Stimulated activated CD8-positive, alpha-beta memory T cell treated with anti-CD3 and anti-CD28 coated beads, Interleukin-4, amount 100 ng/mL, for 48 hours (primary cell): ENCODE data around the gene PRSS27.
"Not testable (repeated sequence)": the region's sequence is repeated elsewhere in the genome, so short reads cannot be mapped to it uniquely, and the experiment has no call there.

Experiments
- DNase-seq: peaks from one replicate; pipeline ENCODE4 v3.0.0-alpha.2; 2020

Gene PRSS27

DNA sequence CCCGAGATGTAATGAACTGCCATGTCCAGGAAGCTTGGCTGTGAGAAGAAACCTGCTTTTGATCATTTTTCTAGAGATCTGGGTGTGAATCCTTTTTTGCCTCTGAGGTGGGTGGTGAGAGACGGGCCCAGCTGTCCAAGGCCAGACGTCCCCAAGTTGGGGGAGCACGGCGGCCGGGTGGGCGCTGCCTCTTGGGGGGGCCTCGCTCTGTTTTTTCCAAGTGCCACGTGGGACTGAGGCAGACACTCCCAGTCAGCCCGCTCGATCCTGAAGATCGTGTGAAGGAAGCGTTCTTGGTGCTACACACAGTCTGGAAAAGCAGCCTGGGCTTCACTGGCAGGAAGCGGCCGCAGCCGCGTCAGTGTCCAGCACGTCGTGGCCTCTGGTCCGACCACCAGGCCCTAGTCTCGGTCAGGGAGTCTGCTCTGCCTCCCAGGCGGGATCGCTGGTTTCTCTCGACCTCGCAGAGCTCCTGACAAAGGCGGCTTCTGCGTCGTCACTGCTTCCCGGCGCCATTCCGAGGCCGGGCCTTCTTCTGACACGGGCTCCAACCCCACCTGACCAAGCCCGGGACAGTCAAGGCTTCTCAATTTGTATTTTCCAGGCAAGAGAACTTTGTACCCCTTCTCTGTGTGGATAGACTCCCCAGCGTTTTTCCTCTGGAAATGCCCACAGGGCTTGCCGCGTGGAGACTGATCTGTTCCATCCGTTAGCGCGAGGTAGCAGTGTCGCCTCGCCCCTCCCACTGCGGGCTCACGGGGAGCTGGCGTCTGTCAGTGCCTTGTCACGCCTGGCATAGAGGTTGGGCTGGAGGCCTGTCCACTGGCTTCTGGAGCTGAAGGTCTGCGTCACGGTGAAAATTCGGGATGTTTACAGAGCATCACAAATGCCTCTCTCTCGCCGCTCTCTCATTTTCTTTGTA, 12.4 kb downstream of the PRSS27 start:
- DNase-seq: no peak

DNA sequence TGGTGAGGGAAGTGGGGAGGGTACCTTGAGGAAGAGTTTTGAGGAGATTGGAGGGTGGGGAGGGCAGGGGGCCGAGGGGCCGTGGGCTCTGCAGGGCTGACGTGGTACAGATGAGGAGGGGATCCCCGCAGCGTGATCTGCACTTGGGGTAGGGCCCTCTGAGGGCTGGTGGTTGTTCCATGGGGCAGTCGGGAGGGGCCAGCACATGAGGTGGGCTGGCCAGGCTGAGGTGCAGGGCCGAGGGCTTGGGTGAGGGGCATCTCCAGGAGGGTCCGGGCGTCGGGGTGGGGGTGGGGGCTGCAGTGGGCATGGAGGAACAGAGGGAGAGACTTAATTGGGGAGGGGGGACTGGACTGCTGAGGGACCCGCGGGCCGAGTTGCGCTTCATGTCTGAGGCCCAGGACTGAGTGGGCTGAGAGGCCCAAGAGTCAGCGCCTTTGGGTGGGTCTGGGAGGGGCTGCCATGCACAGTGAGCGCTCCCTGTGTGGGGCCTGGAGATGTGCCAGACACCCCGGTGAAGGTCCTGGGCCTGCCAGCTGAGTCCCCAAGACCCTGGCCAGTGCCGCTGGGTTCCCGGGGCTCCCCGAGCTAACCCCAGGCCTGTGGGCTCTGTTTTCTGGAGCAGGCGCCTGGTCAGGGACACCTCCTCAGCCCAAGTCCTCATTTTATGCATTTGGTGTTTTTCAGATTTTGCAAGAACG, 13.3 kb downstream of the PRSS27 start:
- no peak for DNase-seq

DNA sequence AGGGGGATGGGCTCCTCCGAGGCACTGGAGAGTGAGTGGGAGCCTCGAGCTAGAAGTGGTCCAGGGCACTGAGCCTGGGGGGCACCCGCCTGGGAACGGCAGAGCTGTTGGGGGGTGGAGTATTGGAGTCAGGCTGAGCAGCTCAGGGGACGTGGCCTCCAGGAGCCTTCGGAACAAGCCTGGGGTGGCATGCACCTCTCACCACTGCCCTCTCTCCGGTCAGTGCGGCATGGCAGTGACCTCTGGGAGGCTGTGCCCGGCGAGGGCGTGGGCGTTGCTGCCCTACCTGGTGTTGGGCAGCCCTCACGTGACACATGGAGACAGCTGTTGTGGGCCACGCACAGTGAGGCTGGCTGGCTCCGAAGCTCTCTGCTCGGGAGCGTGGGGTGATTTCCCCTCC, 13.9 kb downstream of the PRSS27 start:
- DNase-seq: no peak

DNA sequence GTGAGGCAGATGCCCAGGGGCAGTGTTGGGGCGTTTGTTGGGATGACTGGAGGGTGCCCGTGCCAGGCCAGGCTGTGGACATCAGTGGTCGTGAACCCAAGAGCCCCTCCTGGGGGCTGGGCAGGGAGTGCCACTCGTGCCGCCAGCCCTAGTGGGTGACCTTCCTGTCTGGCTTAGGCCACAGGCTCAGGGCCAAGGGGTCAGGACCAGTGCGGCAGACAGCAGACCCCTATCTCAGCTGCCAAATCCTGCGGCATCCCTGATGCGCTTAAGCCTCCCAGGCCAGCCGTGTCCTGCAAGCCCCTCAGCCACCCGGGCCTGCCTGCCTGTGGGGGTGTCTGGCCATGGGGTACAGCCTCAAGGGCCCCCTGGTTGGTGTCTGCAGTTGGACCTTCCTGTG, 14.7 kb downstream of the PRSS27 start:
- no peak for DNase-seq

DNA sequence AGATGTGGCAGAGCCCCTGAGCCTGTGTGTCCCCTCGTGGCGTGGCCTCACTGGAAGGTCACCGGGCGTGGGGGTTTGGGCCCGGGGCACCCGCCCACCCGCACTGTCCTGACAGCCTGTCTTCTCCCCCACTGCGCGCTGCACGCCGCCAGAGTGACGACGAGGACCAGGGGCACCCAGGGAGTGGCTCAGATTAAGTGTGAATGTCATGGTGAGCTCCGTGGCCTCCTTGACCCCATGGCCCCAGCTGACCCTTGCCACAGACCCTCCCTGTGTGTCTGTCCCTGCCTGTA, 15.1 kb downstream of the PRSS27 start:
- DNase-seq: no peak

DNA sequence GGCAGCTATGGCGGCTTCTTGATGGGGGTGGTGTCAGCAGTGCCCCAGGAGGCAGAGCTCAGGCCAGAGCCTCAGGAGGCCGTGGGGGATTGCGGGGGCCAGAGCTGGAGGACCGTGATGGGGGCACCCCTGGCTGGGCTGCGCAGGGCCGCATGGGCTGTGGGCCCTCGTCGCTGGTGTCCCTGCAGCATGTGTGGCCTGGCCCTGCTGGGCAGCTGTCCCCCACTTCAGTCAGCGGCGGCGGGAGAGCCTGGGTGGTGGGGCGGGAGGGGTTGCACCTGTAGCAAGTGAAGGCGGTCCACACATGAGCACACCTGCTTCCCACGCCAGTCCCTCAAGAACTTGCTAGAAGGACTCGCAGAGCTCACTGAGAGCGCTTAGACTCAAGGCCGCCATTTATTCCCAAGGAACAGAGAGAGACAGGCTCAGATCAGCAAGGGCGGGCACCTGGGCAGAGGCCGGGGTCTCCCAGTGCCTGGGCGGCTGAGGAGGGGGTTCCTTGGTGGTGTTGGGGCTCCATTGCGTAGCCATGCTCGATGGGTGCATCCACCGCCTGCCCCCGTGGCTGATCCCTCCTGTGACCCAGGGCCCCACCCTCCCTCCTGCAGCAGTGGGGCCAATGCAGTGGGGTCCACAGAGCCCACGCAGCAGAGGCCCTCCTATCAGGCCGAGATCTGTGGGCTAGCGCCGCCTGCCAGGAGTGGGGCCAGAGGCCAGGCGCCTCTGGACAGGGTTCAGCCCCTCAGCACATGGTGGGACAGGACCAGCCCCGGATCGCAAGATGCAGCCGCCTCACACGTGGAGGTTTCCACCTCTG, 15.7 kb downstream of the PRSS27 start:
- DNase-seq: no peak

DNA sequence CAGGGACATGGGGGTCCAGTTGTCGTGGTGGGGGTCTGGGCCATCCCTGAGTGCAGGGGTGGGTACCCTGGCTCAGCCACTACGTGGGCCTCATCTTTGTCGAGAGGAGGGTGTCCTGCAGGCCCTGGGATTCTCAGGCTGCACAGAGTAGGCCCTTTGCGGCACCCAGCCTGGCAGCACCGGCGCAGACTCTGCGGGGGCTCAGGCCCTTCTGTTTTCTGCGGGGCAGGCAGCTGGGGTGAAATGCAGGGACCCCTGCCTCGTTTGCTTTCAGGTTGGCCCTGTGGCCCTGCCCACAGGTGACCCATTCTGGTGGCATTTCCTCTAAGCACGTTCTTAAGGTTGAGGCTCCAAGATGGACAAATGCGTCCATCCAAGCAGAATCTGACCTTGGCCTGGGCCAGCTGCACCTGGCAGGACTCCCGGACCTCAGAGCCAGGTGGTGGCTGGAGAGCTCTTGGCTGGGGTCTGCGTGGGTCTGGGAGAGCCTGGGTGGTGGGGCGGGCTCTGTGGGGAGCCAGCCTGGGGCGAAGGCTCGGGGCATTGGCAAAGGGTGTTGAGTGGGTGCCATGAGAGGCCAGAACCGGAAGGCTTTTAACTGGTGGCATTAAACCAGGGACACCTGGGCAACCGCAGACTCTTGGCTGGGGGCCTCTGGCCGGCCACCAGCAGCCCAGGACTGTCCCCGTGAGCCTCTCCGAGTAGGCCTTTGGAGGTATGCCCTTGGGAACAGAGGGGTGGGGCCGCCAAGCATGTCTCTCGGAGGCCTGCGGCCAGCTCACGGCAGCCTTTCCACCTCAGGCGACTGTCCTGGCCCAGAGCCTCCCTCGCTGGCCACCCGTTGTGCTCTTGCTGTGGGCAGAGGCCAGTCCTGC, 16.9 kb downstream of the PRSS27 start:
- DNase-seq: no peak

DNA sequence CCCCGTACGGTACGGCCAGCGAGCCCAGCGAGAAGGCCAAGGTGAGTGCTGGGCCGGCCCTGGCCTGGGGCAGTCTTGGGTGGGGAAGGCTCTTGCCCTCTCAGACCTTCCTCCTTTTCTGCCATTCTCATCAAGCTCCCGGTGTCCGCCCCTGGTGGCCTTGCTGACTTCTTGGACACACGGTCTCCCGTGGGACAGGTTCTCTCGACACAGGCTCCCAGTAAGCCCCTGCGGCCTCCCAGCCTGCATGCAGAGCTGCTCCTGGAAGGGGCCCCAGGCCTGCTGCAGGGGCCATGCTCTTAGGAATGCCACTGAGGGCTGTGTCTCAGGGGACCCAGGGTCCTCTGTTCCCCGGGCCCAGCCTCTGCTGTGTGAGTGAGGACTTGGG, 17.6 kb downstream of the PRSS27 start:
- DNase-seq: no peak

DNA sequence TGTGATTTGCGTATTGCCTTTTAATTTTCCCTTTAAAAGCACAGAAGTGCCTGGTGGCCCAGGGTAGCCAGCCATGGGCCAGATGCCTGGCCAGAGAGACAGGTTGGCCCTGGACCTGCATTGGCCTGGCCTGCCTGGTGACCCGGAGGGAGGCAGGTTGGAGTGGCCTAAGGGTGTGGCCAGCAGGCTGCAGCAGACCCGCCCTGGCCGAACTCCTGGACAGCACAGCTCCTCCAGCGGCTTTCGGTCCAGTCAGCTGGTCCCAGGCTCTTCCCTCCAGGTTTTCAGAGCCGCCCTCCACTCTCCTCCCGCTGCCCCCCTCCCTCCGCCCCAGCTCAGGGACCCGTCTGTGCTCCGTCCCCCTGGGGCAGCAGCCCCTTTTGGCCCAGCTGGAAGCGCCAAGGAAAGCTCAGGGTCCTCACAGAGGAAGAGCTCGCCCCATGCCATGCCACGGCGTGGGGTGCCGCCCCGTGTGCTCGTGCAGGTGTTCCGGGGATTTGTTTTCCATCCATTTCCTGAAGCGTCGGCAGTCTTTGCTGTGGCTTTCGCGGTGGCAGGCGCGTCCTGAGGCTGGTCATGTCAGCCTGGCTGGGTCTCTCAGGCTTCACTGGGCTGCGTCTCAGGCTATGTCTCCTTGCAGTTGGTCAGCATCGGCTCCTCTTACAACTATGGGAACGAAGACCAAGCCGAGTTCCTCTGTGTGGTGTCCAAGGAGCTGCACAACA, 18.1 kb downstream of the PRSS27 start:
- no peak for DNase-seq

DNA sequence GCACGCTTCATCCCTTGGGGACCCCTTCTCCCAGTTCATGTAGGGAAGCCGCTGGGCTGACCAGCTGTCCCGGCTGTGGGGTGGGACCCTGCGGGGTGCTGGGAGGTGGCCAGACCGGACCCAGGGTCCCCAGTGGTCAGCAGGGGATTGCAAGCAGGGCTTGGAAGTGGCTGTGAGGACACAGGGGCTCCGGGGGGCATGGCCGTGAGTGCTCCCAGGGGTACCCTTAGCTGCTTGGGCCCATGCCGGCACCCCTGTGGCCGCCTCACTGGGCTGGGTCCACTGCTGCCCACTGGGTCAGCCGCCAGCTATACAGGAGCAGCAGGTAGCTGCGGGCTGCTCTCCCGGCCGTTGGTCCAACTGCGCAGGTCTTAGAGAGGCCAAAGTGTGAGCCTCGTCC, 18.8 kb downstream of the PRSS27 start:
- DNase-seq: no peak

DNA sequence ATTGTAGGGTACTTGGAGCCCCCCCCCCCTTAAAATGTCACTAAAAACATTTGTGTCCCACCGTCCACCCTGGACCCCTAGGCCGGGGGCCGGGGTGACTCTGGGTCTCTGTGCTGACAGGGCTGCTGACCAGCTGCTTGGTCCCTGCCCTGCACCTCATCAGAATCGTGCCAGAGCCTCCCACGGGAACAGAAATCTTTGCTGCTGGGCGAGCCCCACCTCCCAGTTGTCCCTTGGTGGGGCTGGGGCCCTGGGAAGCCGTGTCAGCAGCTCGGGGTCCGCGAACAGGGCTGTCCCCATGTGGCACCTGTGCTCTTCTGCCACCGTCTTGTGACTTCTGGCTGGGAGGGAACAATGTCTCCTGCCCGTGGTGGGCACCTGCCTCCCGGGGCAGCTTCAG, 19.2 kb downstream of the PRSS27 start:
- DNase-seq: no peak

DNA sequence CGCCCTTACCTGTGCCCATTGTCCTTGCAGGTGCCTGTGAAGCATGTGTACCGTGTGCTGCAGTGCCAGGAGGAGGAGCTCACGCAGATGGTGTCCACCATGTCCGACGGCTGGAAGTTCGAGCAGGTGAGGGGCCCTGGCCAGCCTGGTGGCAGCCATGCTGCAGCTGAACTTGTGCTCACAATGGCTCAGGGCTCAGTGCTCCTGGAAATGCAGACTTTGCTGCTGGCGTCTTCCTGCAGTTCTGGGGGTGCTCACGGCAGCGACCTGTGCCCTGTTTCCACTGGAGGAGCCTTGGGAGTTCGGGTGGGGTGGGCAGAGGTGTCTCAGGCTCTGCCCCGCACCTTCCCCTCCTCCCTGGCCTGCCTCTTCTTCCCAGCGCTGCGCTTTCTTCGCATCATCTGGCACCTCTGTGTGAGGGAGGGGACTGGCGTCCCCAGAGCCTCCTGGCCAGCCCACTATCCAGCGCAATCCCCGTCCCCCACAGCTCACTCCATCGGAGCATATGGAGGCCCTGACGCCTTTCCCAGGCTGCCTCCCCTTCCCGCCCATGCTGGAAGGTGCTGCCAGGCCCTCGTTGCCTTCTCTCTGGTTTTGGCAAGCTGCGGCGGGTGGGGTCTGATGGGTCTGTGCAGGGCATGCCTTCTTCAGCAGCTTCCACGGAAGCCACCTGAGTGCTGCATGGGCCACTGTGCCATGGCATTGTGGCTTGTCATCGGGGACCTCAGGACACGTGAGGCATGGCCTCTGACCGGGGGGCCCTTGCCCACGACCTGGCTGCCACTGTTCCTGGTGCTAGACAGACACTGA, 20.0 kb downstream of the PRSS27 start:
- no peak for DNase-seq

DNA sequence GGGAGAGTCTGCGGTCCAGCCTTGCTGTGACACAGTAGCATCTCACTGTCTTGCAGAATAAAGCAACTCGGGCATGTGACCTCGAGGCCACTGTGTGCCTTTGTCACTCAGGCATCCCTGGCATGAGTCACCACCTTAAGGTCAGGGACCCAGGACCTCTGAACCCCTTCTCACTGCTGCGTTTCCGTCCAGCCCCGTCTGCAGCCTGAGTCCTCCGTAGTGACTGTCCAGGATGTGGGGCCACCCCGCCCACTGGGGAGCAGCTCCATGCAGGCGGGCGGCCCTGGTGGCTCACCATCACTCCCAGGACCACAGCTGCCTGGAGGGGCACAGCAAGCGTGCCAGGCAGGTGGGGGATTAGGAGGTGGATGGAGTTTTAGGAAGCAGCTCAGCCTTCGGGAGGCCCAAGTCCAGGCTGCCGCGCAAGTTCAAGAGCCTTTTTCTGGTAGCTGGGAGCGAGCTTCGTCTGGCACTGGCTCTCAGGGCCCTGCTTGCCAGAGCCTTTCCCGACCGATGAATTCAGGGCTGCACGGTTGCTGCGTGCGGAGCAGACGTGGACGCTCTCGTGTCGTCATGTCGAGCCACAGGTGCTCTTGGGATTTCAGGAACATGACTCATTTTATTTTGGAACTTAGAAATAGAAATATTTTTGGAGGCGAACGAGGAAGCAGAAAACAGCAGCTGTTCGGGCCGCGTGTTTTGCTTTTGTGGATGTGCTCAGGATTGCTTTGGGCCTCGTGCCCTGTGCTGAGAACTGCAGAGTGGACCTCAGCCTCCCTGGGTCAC, 20.9 kb downstream of the PRSS27 start:
- DNase-seq: no peak

DNA sequence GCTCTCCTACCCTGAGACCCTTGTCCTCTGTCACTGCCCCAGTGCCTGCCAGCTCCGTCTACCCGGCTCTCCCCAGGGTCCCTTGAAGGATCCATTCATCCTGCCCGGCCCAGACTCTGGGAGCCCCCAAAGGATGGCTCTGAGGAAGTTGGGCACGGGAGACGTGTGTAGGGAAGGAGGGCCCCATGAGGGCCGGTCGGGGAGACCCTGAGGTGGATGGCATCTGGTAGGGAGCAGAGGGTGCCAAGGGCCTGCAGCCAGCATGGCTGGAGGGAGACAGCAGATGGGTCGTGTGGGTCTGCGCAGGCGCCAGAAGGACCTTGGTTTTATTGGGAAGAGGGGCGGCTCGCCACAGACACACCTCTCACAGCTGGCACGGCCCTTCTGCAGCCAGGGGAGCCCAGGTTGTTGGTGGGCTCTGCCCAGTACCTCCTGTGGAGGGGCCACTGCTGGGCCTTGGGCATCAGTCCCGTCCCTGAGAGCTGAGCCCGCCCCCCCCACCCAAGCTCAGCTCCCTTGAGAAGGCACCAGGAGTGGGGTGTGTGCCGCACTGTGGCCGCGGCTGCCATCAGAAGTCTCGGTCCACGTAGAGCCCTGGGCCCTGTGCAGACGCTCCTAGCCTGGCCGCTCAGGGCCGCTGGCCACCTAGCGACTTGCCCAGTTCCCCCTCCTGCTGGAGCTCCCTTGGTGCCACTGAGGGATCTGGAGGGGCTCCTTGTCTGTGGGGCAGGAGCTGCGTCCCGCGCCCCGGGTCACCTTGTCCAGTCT, 21.7 kb downstream of the PRSS27 start:
- no peak for DNase-seq

DNA sequence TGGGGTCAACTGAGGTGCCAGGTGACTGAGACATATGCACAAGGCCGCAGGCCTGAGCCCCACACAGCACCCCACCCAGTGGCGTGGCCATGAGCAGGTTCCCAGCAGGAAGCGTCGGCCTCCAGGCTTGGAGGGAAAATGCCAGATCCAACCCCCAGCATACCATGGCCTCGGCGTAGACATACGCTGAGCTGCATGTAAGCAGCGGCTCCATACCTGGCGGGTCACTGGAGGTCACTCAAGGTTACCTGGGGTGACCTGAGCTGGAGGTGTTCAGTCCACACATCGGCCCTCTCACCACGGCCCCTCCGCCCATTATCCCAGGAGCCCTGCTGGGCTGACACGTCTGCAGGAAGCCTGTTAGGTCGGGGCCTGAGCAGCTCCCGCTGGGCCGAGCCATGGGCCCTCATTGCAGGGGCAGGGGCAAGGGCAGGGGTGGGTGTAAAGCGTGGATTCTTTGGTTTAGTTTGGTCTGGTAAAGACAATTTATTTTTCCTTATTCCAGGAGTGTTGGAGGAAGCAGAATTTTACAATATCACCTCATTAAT, 22.5 kb downstream of the PRSS27 start:
- no peak for DNase-seq

DNA sequence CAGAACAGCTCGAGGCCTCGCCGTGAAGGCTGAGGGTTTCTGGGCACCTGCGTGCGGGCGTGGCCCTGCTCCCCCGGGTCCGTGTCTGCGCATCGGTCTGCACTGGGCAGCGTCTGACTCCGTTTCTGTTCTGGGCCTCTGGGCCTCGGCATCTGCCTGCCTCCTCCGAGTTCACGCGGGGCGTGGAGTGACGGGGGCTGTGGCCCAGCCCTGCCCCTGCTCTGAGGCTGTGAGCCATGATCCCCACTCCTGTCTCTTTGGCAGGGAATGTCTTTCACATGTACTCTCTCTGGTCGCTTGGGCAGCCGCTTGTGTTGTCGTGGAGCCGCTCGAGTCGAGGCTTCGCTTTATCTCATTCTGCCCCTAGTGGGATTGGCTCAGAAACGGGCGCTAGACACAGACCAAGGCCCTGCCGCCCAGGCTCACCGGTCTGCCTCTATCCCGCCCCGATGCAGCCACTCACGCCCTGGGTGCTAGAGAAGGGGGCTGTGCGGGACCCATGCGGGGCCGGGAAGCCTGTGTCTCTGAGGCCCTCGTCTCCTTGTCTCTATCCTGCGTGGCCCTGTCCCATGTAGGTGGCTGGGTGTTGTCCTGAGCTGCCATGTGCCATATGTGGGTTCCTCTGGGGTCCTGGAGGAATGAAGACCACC, 23.3 kb downstream of the PRSS27 start:
- not testable (repeated sequence) for DNase-seq

DNA sequence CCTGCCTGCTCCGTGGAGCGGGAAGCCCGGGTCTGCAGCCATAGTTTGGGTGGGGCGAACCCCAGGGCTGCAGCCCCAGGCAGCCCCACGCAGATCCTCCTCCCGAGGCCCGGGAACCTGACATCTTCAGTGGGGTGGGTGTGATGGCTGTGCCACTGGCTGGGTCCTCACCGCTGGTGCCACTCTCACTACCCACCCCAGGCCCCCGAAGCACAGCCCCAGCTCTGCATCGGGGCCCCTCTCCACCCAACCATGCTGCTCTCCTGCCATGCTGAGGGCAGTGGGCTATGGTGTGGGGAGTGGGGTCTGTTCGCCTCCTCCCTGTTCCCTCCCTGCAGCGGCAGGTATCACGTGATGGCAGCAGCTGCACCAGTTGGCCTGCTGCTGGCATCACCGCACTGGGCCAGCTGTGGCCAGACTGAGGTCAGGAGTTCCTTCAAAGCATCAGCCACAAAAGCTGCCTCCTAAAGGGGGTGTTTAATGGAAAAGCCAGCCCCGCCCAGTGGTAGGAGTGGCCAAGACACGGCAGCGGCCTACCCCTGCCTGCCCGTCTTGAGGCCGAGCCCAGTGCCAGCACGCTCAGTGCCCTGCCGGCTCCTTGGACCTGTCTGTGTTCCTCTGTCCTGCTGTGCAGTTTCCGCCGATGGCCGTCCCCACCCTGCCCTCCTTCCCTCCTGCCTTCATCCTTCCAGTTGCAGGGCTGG, 26.9 kb downstream of the PRSS27 start:
- DNase-seq: no peak
